Measurements from ENCODE around the gene CACNA2D3.

DNA sequence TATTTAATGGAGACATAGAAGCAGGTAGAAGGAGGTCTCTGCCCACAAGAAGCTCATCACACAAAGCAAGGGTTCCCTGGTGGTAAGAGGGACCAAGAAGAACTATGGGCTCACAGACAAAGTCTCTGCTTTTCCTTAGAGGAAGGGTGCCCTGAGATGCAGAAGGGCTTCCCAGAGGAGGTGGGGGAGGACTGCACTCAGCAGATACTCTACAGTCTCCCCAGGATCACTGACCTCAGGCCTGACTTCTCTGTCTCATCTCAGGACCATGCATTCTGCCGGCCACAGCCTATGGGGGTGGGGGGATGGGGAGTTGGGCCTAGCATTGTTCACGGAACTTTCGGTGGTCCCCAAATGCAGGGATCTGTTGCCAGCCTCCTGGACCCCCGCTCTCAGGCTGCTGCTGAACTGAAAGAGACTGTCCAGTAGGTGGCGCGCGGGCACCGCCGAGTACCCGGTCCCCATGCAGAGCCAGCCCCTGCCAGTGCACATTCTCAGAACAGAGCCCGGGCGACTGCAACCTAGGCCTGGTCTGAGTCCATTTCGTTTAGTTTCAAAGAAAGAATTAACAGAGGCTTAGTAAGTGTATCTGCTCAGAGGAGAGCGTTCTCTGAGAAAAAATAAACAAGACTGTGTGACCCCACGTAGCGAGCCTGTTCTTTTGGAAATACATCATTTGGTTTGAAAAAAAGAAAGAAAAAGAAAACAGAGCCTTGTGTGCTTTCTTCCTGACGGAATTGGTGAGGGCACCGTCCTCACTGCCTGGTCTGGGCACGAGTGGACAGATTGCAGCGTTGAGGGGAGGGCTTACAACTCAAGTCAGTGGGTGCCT is 731.4 kb downstream of the CACNA2D3 start:
- TF ChIP-seq CTCF (IDR thresholded peaks at IDR 0.05) (peak in 1 of 3 donors; percentile 71), POLR2A (IDR thresholded peaks at IDR 0.05) (no peak)

All from lower leg skin (tissue), 3 donors.